Right atrium auricular region (tissue), 2 donors: ENCODE measurements around the gene EI24. TPM values are rescaled to one million over a fixed set of nuclear protein-coding genes. Genes with fewer than 3 reads are reported as not detected.

ENCODE experiments used
- DNase-seq: peaks from one replicate; pipeline ENCODE4 v3.0.0-alpha.2; 2019; ENCODE audit warnings: low spot score
- H3K27ac ChIP-seq, 2 donors: fragments of 200-600 bp; sonication (generic); 1 replicate in 1 of 2; 2 replicates in 1 of 2; pipeline ENCODE4 v1.5.1; 2016 to 2019
- H3K27me3 ChIP-seq, 2 donors: fragments of 200-600 bp; sonication (generic); one replicate each; pipeline versions ENCODE4 v1.5.1 to v1.6.0; 2017 to 2019
- H3K36me3 ChIP-seq: fragments of 200-600 bp; sonication (generic); one replicate; pipeline ENCODE4 v1.5.1; 2016
- H3K4me1 ChIP-seq, 2 donors: fragments of 200-600 bp; sonication (generic); one replicate each; pipeline versions ENCODE4 v1.5.1 to v1.6.0; 2017 to 2019
- H3K4me3 ChIP-seq, 2 donors: fragments of 200-600 bp; sonication (generic); 1 replicate in 1 of 2; 2 replicates in 1 of 2; pipeline ENCODE4 v1.5.1; 2017 to 2019; ENCODE audit warnings: mild to moderate bottlenecking in 1 of 2, moderate library complexity in 1 of 2
- H3K9me3 ChIP-seq, 2 donors: fragments of 200-600 bp; sonication (generic); one replicate each; pipeline ENCODE4 v1.5.1; 2019
- CTCF ChIP-seq, 2 donors: fragments of 200-600 bp; sonication (generic); IDR thresholded peaks; one replicate each; pipeline ENCODE4 v1.5.1; 2019; ENCODE audit warnings: antibody characterized with exemption in 2 of 2
- total RNA-seq, 2 donors: library from RNA; depleted of rRNA; stranded (reverse); fragments of >200 nt; gene quantifications; one replicate each; pipeline ENCODE4 v1.1.0, GENCODE V29; 2016

Gene EI24
- total RNA-seq, 2 donors from 2014 or later = 69.0 to 71.7 TPM

- peaks cover 16% of the 10 kb centered on the region for H3K36me3 ChIP-seq
- H3K27me3 ChIP-seq = no peaks in the 10 kb centered on the region
- peaks cover 0 to 18% of the 10 kb centered on the region in 2 donors for H3K4me1 ChIP-seq
- TF ChIP-seq CTCF (IDR thresholded peaks at IDR 0.05) = no peak
- H3K9me3 ChIP-seq = no peaks in the 10 kb centered on the region
- H3K4me3 ChIP-seq = peak overlapping the region; percentile 67 to 71
- H3K27ac ChIP-seq = peak overlapping the region; percentile 92 to 94
- DNase-seq = peak; percentile 68
Observed at GRCh38 chr11:125625225-125625629, 56.0 kb downstream of the EI24 start.

- Histone ChIP-seq H3K36me3 (peaks cover 11% of the 10 kb centered on the region), H3K9me3 (no peaks in the 10 kb centered on the region), H3K4me1 (peaks cover 0 to 18% of the 10 kb centered on the region in 2 donors), H3K27ac (peak overlapping the region; percentile 92 to 94), H3K27me3 (no peaks in the 10 kb centered on the region), H3K4me3 (peak overlapping the region; percentile 67 to 71)
- DNase-seq = peak; percentile 88
- TF ChIP-seq CTCF (IDR thresholded peaks at IDR 0.05) = no peak
Observed at GRCh38 chr11:125625630-125626287, 56.5 kb downstream of the EI24 start.

- Histone ChIP-seq H3K4me1 (peaks cover 0 to 18% of the 10 kb centered on the region in 2 donors), H3K27me3 (no peaks in the 10 kb centered on the region), H3K27ac (peak overlapping the region; percentile 92 to 94), H3K36me3 (peaks cover 4% of the 10 kb centered on the region), H3K9me3 (no peaks in the 10 kb centered on the region), H3K4me3 (peak overlapping the region; percentile 67 to 71)
- DNase-seq = no peak
- TF ChIP-seq CTCF (IDR thresholded peaks at IDR 0.05) = no peak
Observed at GRCh38 chr11:125626288-125626950, 57.1 kb downstream of the EI24 start.

- no peaks in the 10 kb centered on the region for H3K9me3 ChIP-seq
- TF ChIP-seq CTCF (IDR thresholded peaks at IDR 0.05) = no peak
- no peak overlapping the region for H3K27ac ChIP-seq
- H3K4me3 ChIP-seq = no peak overlapping the region
- H3K4me1 ChIP-seq = peaks cover 0 to 18% of the 10 kb centered on the region in 2 donors
- no peak for DNase-seq
- no peaks in the 10 kb centered on the region for H3K36me3 ChIP-seq
- H3K27me3 ChIP-seq = no peaks in the 10 kb centered on the region
Observed at GRCh38 chr11:125627236-125627910, 58.1 kb downstream of the EI24 start.

Other genes starting within 250 kb of the EI24 start
- gene FEZ1, start 73.2 kb upstream of the EI24 start, total RNA-seq = 10 to 100 TPM; 70.0 to 72.6 TPM
- 10 to 100 TPM; 51.7 to 69.7 TPM for gene STT3A, start 23.4 kb downstream of the EI24 start, total RNA-seq
- under 1 TPM; 0.59 to 0.89 TPM for gene CHEK1, start 55.7 kb downstream of the EI24 start, total RNA-seq
- not detected for gene ACRV1, start 111.4 kb downstream of the EI24 start, total RNA-seq
- not detected for gene PATE1, start 176.8 kb downstream of the EI24 start, total RNA-seq
- gene PATE2, start 209.4 kb downstream of the EI24 start, total RNA-seq = not detected
- not detected for gene PATE3, start 218.7 kb downstream of the EI24 start, total RNA-seq